NCI-H526 (cell line): ENCODE data around the gene SGK1.
"Not testable (repeated sequence)": the region's sequence is repeated elsewhere in the genome, so short reads cannot be mapped to it uniquely, and the experiment has no call there.

Source experiments
- DNase-seq, 2 experiments: peaks; one replicate each; lab custom pipeline; 2025; lab: John Stamatoyannopoulos, UW

The SGK1 gene

DNA sequence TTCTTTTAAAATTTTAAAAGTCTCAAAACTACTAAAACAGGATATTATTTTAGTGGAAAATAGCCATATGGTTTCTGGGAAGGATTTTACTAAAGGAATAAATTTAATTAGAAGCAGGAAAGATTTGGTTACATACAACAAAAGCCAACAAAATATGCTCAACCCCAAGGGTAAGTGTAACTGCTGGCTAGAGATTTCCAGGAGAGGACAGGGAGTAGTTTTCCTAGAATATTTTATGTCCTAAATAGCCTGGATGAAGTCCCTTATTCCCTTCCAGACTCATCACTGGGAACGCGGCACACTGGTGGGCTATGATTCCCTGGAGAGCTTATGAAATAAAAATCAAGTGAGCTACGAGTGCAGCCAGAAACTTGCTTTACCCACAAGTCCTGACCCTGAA is 66.6 kb downstream of the SGK1 start:
- DNase-seq = no peak

GRCh38 chr6:134250776-134251175 is 67.1 kb downstream of the SGK1 start:
- no peak for DNase-seq

GRCh38 chr6:134249759-134250602 is 67.9 kb downstream of the SGK1 start:
- DNase-seq = no peak

DNA sequence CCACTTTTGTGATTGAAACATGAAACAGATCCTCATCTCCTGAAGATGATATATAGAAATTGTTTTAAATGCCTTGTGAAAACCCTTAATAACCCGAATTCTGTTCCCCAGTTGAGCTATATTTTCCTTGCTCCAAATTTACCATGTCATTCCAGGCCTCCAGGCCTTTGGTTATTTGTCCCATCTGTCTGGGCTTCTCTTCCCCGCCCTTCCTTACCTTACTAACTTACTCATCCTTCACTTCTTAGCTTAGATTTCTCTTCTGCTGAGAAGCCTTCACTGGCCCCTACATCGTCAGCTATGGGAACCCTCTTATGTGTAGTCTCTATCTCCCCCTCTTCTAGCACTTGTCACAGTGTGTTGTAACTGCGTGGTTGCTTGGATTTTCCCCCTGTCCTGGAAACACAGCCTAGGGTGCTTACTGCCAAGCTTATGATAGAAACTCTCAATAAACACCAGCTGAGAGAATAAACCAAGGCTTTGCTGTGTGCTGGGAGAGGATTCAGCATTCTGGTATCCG is 68.6 kb downstream of the SGK1 start:
- DNase-seq = no peak

GRCh38 chr6:134247844-134248580 is 69.9 kb downstream of the SGK1 start:
- no peak for DNase-seq

- DNase-seq = no peak
Observed at GRCh38 chr6:134247231-134247833, 70.6 kb downstream of the SGK1 start.

DNA sequence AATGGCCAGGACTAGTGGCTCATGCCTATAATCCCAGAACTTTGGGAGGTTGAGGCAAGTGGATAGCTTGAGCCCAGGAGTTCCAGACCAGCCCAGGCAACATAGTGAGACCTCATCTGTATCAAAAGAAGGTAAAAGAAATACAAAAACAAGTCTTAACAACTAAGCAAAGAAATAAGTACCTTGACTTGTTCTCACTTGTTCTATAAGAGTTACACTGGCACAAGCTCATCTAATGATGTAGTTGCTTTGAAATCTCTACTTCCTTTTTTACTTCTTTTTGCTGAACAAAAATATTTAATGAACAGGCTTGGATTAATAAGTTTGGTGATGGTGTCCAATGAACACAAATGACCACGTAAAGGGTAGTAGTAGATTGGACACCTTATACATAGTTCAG is 72.2 kb downstream of the SGK1 start:
- no peak for DNase-seq

GRCh38 chr6:134245041-134245440 is 72.9 kb downstream of the SGK1 start:
- DNase-seq = no peak

DNA sequence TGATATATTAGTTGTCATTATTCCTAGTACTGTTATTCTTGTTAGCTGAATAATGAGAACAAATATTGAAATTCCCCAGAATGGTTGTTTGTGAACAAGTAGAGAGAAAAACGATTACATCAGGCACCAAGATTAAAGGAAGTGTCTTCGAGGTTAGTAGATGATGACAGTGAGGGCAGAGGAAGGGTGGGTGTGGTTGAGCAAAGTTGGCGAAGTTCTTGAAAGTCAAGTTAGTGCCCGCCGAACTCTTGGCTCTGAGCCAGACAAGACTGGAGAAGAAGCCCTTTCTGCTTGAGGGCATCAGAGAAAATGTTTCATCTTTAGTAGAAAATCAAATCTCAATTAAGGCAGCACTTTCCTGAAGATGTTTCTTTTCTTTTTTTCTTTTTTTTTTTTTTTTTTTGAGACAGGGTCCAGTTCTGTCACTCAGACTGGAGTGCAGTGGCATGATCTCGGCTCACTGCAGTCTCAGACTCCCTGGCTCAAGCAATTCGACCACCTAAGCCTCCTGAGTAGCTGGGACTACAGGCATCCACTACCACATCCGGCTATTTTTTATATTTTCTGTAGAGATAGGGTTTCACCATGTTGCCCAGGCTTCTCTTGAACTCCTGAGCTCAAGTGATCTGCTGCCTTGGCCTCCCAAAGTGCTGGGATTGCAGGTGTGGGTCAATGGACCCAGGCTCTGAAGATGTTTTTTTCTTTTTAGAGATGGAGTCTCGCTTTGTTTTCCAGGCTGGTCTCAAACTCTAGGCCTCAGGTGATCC is 77.1 kb downstream of the SGK1 start:
- no peak for DNase-seq

DNA sequence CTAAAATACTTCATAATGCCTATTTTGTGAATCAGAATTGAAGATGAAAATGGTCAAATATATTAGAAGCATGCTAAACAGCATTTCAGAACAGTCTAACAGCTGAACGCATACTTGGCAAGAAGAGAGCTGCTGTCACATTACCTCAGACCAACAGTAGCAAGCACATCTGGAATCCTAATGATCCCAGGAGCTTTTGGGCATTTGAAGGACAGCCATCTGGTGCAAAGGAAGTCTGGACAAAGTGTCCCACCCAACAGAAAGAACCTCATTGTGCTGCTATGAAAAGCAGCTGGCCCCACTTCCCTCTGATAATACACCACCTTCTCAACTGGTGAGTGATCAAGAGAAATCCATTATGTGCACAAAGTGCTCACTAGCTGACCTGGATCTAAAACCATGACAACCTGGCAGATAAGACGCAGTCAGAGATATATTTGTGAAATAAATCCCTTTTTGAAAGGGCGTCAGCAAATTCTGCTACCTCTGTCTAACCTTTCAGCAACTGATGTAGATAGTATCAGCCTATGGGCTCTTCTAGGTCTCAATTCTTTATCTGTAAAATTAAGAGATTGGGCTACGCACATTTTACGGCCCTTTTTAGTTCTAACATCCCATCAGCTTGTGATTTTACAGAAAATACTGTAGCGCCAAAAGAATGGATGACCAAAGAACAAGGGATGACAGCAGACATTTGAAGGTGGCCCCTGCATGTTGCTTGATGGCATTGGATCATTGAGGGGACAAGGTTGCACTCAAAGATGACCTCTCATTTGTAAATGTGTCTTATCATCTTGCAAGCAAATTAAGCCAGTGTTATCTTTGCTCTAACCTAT is 78.7 kb downstream of the SGK1 start:
- DNase-seq = no peak

DNA sequence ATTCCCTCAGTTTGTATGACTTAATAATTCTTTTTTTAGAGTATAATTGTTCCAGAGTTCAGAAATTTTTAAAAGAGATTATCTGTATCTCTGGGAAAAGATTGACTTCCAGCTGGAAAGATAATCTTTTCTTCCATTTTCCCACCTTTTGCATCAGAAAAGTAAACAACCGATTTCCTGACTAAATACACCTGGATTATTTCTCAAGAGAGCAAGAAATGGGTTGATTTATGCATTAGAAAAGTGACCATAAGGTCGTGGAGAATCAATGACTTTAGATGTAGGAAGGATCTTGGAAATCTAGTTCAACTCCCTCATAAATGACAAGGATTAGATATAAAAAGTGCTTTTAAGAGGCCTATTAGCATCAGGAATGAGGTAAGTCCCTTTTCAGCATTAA is 79.9 kb downstream of the SGK1 start:
- DNase-seq = no peak

DNA sequence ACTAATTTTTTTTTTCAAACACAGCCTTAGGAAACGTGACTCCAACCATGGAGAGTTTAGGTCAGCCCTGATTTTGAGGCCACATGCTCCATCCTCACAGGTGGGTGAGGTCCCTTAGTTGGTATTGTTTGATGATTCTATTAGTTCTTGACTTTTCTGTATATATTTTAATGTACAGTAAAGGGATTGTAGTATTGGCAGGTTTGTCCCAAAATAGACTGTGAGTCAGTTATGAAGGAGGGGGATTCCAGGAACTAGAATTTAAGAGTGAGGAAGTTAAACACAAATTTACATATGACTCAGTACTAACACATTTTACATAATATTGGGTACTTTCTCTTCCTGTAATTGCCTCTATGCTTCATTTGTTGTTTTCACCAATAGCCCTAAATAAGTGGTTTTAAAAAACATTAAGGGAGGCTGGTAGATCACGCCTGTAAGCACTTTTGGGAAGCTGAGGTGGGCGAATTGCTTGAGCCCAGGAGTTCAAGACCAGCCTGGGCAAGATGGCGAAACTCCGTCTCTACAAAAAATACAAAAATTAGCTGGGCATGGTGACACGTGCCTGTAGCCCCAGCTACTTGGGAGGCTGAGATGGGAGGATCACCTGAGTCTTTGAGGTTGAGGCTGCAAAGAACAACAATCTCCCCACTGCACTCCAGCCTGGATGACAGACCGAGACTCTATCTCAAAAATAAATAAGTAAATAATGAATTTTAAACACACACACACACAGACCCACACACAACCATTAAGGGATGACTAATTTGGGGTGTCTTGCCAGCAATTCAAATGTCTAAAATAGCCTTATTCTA is 81.8 kb downstream of the SGK1 start:
- DNase-seq = no peak

DNA sequence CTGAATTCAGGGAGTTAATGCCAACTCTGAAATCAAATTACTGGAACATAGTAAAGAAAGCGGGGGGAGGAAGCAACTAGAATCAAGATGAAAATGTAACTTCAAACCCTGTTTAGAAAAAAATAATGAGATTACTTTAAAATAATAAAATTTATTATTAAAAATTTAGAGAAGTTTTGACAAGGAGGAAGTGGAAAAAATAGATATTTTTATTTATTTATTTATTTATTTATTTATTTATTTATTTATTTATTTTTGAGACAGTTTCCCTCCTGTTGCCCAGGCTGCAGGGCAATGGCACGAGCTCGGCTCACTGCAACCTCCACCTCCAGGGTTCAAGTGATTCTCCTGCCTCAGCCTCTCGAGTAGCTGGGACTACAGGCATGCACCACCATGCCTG is 82.6 kb downstream of the SGK1 start:
- DNase-seq = not testable (repeated sequence)

DNA sequence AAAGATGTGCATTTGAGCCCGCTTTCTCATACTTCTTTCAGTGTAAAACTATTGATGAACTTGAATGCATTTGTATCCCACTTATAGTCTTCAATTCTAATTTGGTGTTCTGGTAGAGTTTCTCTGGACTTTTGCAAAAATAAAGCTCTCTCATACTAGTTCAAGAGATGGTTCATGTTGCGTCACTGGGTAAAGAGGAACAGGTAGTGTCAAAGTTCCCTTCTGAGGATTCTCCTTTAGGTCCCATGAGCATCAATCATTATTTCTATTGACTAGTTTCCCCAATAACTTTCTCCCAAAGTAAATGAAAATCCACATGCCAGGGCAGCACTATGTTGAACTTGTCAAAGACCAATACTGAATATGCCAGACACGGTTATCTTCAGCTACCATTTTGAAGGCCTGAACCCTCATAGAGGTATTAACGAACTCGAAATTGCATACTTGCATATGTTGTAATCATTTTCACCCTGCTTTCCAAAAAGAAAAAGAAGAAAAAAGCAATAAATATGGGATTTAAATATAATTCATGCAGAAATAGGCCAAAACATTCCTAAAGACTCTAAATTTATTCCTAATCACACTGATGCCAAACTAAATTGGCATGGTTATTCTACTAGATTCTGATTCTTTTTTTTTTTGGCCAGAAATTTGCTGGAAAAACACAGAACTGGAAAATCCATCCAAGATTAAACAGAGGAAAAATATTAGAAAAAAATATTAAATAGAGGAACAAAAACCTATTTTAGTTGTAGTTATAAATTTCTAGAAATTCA is 84.5 kb downstream of the SGK1 start:
- no peak for DNase-seq

DNA sequence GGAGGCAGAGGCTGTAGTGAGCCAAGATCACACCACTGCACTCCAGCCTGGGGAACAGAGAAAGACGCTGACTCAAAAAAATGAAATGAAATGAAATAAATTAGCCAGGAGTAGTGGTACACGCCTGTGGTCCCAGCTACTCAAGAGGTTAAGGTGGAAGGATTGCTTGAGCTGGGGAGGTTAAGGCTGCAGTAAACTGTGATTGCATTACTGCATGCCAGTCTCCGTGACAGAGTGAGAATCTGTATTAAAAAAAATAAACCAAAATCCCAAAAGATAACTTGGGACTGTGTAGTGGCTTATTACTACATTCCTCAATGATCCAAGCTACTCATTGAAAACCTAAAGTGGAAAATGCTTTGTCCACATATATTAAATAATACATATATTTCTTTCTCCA is 87.0 kb downstream of the SGK1 start:
- DNase-seq = no peak

DNA sequence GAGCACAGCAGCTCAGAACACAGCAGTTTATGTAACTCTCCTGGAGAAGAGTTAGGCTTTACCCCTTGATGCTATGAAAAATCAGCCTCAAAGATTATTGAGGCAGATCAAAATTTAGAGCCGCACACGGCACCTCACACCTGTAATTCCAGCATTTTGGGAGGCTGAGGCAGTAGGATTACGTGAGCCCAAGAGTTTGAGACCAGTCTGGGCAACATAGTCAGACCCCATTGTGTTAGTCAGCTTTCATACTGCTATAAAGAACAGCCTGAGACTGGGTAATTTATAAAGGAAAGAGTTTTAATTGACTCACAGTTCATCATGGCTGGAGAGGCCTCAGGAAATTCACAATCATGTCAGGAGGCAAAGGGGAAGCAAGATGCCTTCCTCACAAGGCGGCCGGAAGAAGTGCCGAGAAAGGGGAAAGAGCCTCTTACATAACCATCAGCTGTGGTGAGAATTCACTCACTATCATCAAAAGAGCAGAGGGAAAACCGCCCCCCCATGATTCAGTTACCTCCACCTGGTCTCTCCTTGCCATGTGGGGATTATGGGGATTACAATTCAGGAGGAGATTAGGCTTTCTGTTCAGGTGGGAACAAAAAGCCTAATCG is 87.7 kb downstream of the SGK1 start:
- no peak for DNase-seq

GRCh38 chr6:134229520-134229919 is 88.4 kb downstream of the SGK1 start:
- DNase-seq = no peak

- no peak for DNase-seq
Observed at GRCh38 chr6:134223796-134224420, 94.0 kb downstream of the SGK1 start.

GRCh38 chr6:134221250-134221649 is 96.7 kb downstream of the SGK1 start:
- no peak for DNase-seq
